DOHH2 (cell line): Measurements from ENCODE around the gene SH3BP5L.

ENCODE experiments used
- CTCF ChIP-seq: fragments of 200-600 bp; sonication (generic); IDR thresholded peaks from one replicate; pipeline ENCODE4 v1.5.1; 2014; ENCODE audit warnings: antibody characterized with exemption, mild to moderate bottlenecking, low read depth, low read length; ENCODE audit not compliant: poor library complexity, severe bottlenecking
- EZH2phosphoT487 ChIP-seq: fragments of 200-600 bp; sonication (generic); IDR thresholded peaks from 2 replicates; pipeline ENCODE4 v1.6.1; 2017; ENCODE audit warnings: borderline replicate concordance, mild to moderate bottlenecking, antibody characterized with exemption, low read length, moderate library complexity, mixed read lengths

- no peak for TF ChIP-seq CTCF
- TF ChIP-seq EZH2phosphoT487: no peak
Observed at GRCh38 chr1:248834343-248834940, 8.7 kb upstream of the SH3BP5L start.
